GM12878 (cell line): ENCODE results near the gene PLET1.

Source experiments
- EZH2 ChIP-seq: IDR thresholded peaks from 2 replicates; pipeline ENCODE4 v1.6.1; 2012; ENCODE audit warnings: low read depth, mild to moderate bottlenecking, control low read depth, inconsistent platforms, low read length, borderline replicate concordance; ENCODE audit not compliant: control insufficient read depth
- NBN ChIP-seq: fragments of 450-650 bp; IDR thresholded peaks from 2 replicates; pipeline ENCODE4 v1.6.1; 2016
- TAF1 ChIP-seq: IDR thresholded peaks from 2 replicates; pipeline ENCODE4 v1.6.1; 2011; ENCODE audit warnings: mild to moderate bottlenecking, low read depth, low read length, borderline replicate concordance

GRCh38 chr11:112300094-112300786, 39.6 kb upstream of the PLET1 start:
- TF ChIP-seq NBN (no peak), EZH2 (no peak), TAF1 (no peak)
